ENCODE results near the gene RPL7L1.

RPL7L1 gene

DNA sequence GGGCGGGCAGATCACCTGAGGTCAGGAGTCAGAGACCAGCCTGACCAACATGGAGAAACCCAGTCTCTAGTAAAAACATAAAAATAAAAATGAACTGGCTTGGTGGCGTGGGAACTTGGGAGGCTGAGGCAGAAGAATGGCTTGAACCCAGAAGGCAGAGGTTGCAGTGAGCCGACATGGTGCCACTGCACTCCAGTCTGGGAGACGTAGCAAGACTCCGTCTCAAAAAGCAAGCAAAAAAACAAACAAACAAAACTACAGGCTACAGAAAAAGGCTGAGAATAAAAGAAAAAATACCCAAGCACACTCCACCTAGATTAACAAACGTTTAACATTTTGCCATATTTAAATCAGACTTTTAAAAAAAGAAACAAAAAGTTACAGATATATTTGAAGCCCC is 42.4 kb downstream of the RPL7L1 start:
- no peak overlapping the region for H3K4me3 ChIP-seq
- no peak for DNase-seq (ENCODE audit: low spot score)
- no peak overlapping the region for H3K27ac ChIP-seq
- TF ChIP-seq, protein P1, sequence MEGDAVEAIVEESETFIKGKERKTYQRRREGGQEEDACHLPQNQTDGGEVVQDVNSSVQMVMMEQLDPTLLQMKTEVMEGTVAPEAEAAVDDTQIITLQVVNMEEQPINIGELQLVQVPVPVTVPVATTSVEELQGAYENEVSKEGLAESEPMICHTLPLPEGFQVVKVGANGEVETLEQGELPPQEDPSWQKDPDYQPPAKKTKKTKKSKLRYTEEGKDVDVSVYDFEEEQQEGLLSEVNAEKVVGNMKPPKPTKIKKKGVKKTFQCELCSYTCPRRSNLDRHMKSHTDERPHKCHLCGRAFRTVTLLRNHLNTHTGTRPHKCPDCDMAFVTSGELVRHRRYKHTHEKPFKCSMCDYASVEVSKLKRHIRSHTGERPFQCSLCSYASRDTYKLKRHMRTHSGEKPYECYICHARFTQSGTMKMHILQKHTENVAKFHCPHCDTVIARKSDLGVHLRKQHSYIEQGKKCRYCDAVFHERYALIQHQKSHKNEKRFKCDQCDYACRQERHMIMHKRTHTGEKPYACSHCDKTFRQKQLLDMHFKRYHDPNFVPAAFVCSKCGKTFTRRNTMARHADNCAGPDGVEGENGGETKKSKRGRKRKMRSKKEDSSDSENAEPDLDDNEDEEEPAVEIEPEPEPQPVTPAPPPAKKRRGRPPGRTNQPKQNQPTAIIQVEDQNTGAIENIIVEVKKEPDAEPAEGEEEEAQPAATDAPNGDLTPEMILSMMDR (IDR thresholded peaks at IDR 0.05) = no peak

DNA sequence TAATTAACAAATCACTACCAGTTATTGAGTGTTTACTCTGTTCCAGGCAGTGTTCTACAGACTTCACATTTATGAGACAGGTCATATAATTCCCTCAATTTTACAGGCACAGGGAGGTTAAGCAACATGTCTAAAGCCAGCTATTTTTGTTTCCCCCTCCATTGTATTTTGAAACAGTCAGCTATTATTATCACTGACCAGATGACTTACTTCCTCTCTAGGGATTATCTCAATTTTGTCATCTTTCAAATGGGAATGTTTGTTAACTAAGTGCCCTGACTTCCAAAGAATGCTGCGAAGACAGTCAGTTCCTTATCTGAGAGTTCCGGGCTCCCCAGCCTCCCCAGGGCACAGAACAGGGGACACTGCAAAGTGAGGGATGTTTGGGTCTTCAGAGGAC is 44.2 kb downstream of the RPL7L1 start:
- TF ChIP-seq, protein P1 (IDR thresholded peaks at IDR 0.05) = no peak
- no peak for DNase-seq (ENCODE audit: low spot score)
- Histone ChIP-seq H3K27ac (no peak overlapping the region), H3K4me3 (no peak overlapping the region)

DNA sequence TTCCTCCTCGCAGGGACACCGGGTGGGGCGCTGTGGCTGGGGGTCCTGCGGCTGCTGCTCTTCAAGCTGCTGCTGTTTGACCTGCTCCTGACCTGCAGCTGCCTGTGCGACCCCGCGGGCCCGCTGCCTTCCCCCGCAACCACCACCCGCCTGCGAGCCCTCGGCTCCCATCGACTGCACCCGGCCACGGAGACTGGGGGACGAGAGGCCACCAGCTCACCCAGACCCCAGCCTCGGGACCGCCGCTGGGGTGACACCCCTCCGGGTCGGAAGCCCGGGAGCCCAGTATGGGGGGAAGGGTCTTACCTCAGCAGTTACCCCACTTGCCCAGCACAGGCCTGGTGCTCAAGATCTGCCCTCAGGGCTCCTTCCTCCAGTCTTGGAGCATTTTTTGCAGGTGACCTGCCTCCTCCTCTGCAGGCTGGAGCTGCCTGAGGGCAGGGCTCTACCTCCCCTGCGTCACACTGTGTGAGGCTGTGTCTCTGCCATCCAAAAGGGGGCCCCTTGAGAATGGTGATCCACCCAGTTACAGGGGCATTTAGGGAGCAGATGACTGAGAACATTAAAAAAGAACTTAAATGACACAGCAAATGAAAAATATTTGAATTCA is 45.9 kb downstream of the RPL7L1 start:
- Histone ChIP-seq H3K27ac (no peak overlapping the region), H3K4me3 (no peak overlapping the region)
- no peak for DNase-seq (ENCODE audit: low spot score)
- TF ChIP-seq, protein P1 (IDR thresholded peaks at IDR 0.05) = no peak

DNA sequence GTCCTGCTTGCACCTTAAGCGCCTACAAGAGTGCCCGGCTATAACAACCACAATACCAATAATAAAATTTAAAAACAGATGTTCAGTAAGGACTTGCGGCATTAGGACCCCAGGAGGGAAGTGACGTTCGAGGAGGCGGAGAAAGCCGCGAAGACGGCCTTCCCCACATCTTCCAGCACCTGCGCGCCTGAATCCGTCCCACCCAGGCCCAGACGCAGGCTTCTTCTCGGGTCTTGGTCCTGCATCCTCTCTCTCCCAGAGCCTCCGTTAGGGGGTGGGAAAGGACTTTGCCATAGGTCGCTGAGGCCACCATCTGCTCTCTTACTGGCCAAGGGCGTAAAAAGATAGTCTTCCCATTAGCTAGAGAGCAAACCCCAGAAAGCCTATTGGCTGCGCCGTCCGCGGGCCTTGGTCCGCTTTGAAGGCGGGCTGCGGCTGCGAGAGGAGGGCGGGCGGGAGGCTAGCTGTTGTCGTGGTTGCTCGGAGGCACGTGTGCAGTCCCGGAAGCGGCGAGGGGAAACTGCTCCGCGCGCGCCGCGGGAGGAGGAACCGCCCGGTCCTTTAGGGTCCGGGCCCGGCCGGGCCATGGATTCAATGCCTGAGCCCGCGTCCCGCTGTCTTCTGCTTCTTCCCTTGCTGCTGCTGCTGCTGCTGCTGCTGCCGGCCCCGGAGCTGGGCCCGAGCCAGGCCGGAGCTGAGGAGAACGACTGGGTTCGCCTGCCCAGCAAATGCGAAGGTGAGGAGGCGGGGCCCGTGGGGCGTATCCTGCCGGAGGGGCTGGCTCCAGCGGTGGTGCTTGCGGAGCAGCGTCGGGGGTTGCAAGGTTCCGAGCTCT is 49.8 kb downstream of the RPL7L1 start, which contains the start of gene CNPY3:
Gene CNPY3 (plus strand): TSS at position 495 of the 835 bp plus-strand sequence. CDS start 91 bp downstream, at position 586.
- Histone ChIP-seq H3K4me3 (peak within 1 kb of the TSS; percentile 88), H3K27ac (peak within 1 kb of the TSS; percentile 70 to 95)
- TF ChIP-seq, protein P1 (IDR thresholded peaks at IDR 0.05) = no peak
- peak; percentile 98 for DNase-seq (ENCODE audit: low spot score)

DNA sequence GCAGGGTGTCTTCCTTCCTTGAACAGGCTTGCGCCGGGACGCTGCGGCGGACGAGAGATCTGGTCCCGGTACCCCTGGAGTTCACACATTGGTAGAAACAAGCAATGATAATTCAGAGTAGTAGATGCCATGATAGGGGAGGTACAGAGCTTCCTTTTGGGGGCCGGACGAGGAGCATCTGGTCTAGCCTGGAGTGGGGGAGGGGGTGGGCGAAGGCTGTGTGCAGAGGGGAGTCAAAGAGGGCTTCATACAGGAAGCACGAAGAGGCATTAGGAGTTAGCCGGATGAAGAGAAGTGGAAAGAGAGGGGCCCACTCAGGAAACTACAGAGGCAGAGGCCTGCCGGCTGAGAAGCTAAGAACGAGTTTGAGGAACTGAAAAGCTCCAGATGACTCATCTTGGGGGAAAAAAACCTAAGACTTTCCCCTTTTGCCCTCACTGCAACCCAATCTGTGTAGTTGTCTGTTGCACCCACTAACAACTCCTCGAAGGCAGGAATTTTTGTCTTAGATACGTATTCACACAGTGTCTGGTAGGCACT is 50.5 kb downstream of the RPL7L1 start:
- peak overlapping the region; percentile 70 to 95 for H3K27ac ChIP-seq
- TF ChIP-seq, protein P1 (IDR thresholded peaks at IDR 0.05) = no peak
- no peak for DNase-seq (ENCODE audit: low spot score)
- H3K4me3 ChIP-seq = peak overlapping the region; percentile 88

DNA sequence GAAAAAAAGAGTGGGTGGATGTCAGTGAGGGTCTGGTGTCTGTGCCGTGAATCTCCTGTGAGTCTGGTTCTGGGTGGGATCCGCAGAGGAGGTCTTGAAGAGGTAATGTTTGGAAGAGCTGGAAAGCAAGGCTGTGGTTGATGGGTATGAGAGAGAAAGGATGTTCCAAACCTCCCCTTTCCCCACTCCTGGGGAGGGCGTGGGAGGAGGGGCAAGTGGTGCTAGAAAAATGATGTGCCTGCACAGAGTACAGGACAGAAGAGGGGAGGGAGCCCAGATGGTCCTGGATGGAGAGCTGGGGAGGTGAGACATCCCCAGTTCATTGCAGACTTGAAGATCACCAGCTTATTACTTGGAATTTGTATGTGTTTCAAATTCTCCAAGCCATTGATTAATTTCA is 53.0 kb downstream of the RPL7L1 start:
- H3K4me3 ChIP-seq = no peak overlapping the region
- TF ChIP-seq, protein P1 (IDR thresholded peaks at IDR 0.05) = no peak
- no peak overlapping the region for H3K27ac ChIP-seq
- DNase-seq (ENCODE audit: low spot score) = no peak
